ENCODE data around the gene PAK6. TPM values are rescaled to one million over a fixed set of nuclear protein-coding genes. Genes with fewer than 3 reads are reported as not detected.
A peak's percentile ranks its signal among the peaks of the same experiment; 100 is the strongest.

PAK6 gene
- total RNA-seq, 1 donor from 2014 or later: not detected

GRCh38 chr15:40234783-40235182 is 4.1 kb upstream of the PAK6 start:
- H3K4me1 Mint-ChIP-seq (ENCODE audit: low read depth, unreplicated experiment): peaks cover 7% of the 10 kb centered on the region
- DNase-seq: no peak
- H3K9me3 Mint-ChIP-seq (ENCODE audit: unreplicated experiment): peaks cover 2% of the 10 kb centered on the region
- no peaks in the 10 kb centered on the region for H3K36me3 Mint-ChIP-seq (ENCODE audit: unreplicated experiment)
- H3K27me3 Mint-ChIP-seq (ENCODE audit: unreplicated experiment): peaks cover 6% of the 10 kb centered on the region
- no peak overlapping the region for H3K4me3 Mint-ChIP-seq (ENCODE audit: unreplicated experiment)
- no peak for TF ChIP-seq CTCF (IDR thresholded peaks at IDR 0.05; ENCODE audit: partially characterized antibody, unreplicated experiment)
- H3K27ac Mint-ChIP-seq (ENCODE audit: unreplicated experiment): no peak overlapping the region

GRCh38 chr15:40235201-40235885 is 3.5 kb upstream of the PAK6 start:
- Mint-ChIP-seq H3K27ac (ENCODE audit: unreplicated experiment) (no peak overlapping the region), H3K9me3 (ENCODE audit: unreplicated experiment) (peaks cover 2% of the 10 kb centered on the region), H3K4me1 (ENCODE audit: low read depth, unreplicated experiment) (peaks cover 7% of the 10 kb centered on the region), H3K4me3 (ENCODE audit: unreplicated experiment) (no peak overlapping the region), H3K36me3 (ENCODE audit: unreplicated experiment) (no peaks in the 10 kb centered on the region), H3K27me3 (ENCODE audit: unreplicated experiment) (peaks cover 6% of the 10 kb centered on the region)
- DNase-seq: no peak
- TF ChIP-seq CTCF (IDR thresholded peaks at IDR 0.05; ENCODE audit: partially characterized antibody, unreplicated experiment): no peak

GRCh38 chr15:40239404-40239692 is 485 bp downstream of the PAK6 start:
- peak overlapping the region; percentile 48 for H3K27ac Mint-ChIP-seq (ENCODE audit: unreplicated experiment)
- no peaks in the 10 kb centered on the region for H3K36me3 Mint-ChIP-seq (ENCODE audit: unreplicated experiment)
- H3K4me1 Mint-ChIP-seq (ENCODE audit: low read depth, unreplicated experiment): peaks cover 5% of the 10 kb centered on the region
- TF ChIP-seq CTCF (IDR thresholded peaks at IDR 0.05; ENCODE audit: partially characterized antibody, unreplicated experiment): no peak
- peaks cover 2% of the 10 kb centered on the region for H3K9me3 Mint-ChIP-seq (ENCODE audit: unreplicated experiment)
- no peak for DNase-seq
- H3K27me3 Mint-ChIP-seq (ENCODE audit: unreplicated experiment): peaks cover 6% of the 10 kb centered on the region
- H3K4me3 Mint-ChIP-seq (ENCODE audit: unreplicated experiment): peak overlapping the region; percentile 71

GRCh38 chr15:40239693-40240618 is 1.1 kb downstream of the PAK6 start:
- no peaks in the 10 kb centered on the region for H3K36me3 Mint-ChIP-seq (ENCODE audit: unreplicated experiment)
- peaks cover 5% of the 10 kb centered on the region for H3K4me1 Mint-ChIP-seq (ENCODE audit: low read depth, unreplicated experiment)
- DNase-seq: no peak
- H3K27ac Mint-ChIP-seq (ENCODE audit: unreplicated experiment): peak overlapping the region; percentile 48
- no peak for TF ChIP-seq CTCF (IDR thresholded peaks at IDR 0.05; ENCODE audit: partially characterized antibody, unreplicated experiment)
- peak overlapping the region; percentile 71 for H3K4me3 Mint-ChIP-seq (ENCODE audit: unreplicated experiment)
- peaks cover 6% of the 10 kb centered on the region for H3K27me3 Mint-ChIP-seq (ENCODE audit: unreplicated experiment)
- H3K9me3 Mint-ChIP-seq (ENCODE audit: unreplicated experiment): peaks cover 2% of the 10 kb centered on the region

Data from glutamatergic neuron (in vitro differentiated cells).